Activated CD4-positive, alpha-beta T cell treated with anti-CD3 and anti-CD28 coated beads, Interleukin-2, amount 50 U/mL, for 16 hours (primary cell): ENCODE measurements around the gene PSORS1C1.

Source experiments
- DNase-seq: peaks from one replicate; pipeline ENCODE4 v3.0.0-alpha.2; 2020

Gene PSORS1C1

DNA sequence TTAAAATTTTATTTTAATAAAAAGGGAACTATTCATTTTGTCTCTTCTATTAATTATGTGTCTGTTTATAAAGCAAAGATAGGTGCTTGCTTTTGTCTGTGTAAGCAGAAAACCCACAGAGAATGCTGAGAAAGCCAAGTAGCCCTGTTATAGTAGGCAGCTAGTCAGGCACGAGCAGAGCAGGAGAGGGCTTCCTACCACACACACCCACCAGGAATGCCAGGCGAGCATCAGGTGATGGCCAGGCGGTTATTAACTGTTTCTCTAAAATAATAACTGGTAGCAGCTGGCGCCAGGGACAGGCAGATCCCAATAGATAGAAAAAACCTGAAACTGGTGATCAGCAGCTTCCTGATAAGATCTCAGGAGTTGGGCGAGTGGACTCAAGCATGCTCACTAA, 17.9 kb upstream of the PSORS1C1 start:
- no peak for DNase-seq

DNA sequence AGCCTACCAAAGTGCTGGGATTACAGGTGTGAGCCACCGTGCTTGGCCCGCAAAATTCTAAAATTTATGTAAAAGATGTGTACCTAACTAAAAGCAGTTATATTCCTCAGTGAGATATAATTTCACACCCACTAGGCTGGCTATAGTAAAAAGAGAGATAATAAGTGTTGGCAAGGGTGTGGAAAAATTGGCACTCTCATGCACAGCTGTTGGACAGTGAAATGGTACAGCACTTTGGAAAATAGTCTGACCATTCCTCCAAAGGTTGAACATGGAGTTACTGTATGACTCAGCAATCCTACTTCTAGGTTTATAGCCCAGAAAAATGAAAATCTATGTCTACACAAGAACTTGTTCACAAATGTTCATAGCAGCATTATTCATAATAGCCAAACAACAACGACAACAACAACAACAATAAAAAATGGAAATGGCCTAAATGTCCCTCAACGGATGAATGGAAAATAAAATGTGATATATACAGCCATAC, 16.1 kb upstream of the PSORS1C1 start:
- DNase-seq, result no peak

DNA sequence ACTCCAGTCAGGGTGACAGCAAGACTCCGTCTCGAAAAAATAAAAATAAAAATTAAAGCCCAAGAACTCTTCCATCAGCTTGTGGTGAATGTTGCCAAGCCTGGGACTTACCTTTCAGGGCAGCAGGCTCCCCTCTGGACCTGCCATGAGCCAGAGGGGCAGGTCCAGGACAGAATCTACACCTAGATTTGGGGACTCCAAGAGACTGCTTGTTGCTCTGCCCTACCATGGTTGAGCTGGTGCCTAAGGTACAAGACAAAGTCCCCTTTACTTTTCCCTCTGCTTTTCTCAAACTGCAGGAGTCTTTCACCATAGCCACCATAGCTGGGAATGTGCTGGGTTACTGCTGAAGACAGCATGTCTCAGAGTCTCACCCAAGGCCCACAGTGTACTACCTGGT, 11.5 kb upstream of the PSORS1C1 start:
- DNase-seq, result no peak

DNA sequence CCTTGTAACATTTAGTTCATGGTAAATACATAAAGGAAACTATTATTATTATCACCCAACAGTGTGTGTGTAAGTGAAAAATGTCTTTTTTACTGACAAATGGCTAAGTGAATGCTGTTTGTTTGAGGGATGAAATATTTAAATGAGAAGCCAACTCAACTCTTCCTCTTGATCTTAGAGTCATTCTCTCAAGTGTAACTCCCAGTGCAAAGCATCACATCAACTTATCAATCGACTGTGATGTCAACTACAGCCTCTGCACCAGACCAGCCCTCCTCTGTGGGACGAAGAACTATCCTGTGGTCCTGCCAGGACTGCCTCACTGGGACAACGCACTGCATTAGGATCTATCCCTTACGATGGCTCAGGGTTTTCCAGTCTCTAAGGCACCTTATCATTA, 7.5 kb upstream of the PSORS1C1 start:
- no peak for DNase-seq

DNA sequence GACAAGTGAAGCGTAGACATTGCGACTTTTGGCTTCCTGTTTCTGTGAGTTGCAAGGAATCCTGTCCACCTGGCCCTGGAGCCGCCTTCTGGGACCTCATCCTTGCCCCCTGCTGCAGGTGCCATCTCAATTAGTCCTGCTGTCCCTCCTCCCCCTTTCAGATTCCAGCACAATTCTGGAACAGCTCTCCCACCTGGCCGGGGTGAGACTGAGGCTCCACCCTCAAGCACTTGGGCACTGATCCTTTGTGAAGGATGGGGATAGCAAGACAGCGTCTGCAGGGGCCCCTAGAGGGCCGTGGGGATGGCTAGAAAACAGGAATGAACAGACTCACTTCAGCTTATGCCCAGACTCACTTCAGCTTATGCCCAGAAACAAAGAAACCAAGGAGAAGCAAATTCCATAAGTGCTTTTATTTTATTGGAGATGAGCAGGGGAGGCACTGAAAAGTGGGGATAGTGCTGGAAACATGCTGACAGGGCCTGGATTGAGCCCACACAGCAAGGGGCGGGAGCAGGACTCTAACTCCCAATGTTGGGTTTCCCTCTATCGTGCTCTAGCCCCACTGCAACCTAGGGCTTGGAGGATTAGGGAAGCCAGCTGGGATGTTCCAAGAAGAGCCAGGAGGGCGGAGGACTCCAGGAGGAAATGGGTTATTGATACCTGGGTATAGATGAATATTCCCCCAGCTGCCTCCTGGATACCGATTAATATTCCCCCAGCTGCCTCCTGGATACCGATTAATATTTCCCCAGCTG, 3.6 kb upstream of the PSORS1C1 start:
- no peak for DNase-seq

DNA sequence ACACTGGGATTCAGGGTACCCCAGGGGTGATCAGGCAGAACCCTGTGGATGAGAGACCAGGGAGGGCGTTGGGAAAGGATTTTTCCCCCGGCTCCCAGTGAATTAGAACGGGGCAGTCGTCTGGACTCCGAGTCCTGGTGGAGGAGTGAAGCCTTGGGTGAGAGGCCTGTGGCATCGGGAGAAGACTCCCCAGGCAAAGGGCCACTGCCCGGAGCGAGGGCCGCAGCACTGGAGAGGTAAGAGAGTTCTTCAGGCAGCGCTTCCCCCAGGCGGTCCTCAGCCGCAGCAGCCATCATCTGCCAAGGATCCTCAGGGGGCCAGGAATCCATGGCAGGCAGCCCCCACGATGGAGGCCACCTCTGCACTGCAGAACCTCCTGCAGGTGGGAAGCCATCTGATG, 2.9 kb upstream of the PSORS1C1 start:
- no peak for DNase-seq

DNA sequence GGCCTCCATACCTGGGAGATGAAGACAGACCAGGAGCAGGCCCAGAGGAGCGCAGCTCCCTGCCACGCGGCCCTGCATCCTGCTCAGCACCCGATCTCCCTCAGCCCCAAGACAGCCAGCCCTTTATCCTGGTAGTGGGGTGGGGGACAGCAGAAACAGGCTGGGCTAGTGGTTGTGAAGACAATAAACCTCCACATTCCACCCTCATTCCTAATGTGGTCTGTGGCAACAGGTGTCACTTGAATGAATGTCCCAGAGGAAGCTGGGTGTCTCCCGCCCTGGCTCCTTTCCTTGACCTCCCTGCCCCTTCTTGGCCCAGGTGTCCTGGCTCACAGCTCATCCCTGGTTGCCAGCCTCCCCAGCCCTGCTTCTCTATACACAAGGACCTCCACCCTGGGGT, 2.1 kb upstream of the PSORS1C1 start, which contains the start of gene C6orf15:
Gene C6orf15 (minus strand): TSS at position 98 of the 400 bp plus-strand sequence. CDS start 20 bp downstream, at position 78.
- no peak for DNase-seq

DNA sequence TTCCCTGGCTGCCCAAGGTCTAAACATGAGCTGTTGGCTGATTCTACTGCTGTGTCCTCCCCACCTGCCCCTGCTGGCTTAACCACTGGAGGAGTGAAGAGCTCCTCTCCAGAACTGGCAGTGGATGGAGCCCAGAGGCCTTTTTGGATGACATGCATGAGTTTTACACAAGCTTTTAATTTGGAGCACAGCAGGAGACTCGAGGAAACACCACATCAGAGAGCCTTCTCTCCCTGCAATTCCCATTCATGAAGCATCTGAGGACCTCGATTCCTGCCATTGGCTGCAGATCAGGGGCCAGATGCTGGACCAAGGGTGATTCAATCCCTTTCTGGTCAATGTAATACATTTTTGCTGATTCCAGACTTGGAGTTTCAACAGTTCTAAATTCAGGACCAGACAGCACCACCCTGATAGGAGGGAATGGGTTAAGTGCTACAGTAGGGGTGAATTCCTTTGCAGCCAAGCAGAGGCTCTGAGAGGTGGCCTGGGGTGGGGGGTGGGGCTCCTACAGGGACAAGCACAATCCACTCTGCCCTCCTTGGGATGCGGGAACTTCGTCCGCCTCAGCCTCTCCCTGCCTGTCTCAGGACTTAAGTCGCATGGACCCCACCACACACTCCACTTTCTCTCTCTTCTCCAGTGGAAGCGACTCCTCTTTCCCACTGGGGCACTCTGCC, 599 bp upstream of the PSORS1C1 start:
- DNase-seq, result no peak

DNA sequence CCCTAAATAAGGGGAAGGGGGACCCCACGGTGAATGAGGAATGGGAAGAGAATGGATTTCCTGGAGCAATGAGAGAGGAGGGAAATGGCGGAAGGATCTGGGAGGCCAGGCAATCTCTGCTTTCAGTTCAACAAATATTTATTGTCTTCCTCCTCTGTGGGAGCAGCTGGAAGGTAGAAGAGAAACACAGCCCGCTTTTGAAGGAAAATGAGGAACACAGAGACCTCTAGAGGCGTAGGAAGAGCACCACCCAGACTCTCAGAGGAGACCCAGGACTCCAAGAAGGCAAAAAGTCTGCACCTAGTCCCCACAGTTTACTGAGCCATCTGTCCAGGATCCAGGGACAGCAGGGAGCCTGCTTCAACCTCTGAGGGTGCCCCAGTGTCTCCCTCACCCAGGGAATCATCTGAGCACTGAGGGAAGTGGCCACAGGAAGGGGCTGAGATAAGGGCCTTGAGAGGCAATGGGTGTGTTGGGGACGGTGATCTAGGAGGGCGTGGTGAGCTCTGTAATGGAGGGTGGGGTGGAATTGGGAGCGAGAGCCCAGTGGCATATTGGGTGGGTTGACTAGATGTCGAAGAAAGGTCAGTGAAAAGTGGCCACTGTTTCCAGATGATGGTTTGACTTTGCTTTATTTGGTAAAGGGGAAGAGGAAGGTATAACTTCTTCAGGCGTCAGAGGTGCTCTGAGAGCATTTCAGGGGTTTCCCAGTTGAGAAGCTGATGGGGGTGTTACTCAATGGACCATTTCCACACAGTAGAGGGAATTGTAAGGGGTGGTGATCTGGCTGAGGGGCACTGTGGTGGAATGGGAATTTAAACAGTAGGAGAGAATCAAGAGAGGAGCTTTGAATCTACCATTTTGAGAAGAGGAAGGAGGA, 610 bp downstream of the PSORS1C1 start:
- DNase-seq, result no peak

DNA sequence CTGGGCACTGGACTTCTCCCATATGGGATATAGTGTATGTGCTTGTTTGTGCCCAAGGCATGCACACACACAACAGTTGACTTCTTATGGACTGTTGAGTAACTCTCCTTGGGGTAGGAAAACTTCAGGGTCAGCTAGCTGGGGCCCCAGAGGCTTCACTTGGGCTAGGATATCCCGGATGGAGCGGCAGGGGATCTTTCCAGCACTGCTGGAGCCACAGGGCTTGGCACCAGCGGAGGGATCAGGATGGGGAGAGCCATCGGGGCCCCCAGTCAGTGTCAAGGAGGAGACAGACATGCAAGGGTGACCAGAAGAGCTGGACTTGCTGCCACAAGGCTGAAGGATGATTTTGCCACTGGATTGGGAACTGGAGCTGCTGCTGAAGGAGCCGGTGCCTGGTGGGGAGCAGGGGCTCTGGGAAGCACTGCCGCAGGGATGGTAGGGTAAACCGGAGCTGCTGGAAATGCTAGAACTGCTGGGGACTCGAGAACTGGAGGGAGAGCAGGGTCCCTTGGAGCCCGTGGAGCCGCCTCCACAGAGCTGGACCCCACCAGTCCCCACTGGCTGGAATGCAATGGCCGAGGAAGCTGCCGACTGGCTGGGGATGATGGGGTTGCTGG, 1.5 kb downstream of the PSORS1C1 start:
- DNase-seq, result no peak

DNA sequence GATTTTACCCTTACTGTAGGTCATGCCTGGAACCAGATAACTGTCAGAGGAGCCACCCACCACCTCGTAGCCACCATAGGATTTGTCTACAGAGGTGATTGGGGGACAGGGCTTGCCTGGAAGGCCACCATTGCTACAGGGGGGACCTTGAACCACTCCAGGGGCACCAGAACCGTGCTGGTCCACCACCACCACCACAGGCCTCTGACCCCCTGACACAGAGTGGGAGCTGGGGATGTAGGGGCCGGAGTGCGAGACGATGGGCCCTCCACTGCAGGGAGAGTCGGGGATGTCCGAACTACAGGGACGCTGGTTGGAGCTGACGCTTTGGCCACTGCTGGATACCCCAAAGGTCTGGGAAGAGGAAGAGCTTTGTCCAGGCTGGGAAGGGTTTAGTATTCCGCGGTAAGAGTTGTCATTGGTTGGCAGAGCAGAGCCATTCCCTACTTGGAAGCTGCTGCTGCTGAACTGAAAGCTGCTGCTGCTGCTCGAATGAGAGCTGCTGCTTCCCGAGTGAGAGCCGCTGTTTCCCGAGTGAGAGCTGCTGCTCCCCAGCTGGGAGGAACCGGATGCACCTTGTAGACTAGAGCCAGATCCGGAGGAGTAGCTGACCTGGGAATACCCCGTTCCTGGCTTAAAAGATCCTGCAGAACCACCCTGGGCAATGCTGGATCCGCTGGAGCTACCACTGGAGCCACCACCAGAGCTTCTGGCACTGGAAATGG, 2.2 kb downstream of the PSORS1C1 start:
- DNase-seq, result no peak

DNA sequence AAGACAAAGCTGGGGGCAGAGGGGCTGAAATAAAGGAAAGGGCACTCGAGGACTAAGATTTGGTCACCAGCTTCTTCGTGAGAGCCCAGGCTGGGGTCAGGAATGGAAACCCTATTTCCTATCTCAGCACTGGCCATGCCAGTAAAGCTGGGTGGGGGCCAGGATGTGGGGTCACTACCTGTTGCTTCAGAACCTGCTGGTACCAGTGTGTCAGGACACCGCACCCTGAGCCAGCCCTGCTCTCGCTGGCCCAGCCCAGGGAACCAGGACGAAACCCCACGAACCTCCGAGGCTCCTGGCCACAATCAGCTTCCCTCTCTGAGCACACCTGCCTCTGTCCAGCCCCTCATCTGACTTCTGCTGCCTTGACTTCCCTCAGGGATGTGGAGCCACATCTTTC, 3.6 kb downstream of the PSORS1C1 start:
- DNase-seq, result no peak

DNA sequence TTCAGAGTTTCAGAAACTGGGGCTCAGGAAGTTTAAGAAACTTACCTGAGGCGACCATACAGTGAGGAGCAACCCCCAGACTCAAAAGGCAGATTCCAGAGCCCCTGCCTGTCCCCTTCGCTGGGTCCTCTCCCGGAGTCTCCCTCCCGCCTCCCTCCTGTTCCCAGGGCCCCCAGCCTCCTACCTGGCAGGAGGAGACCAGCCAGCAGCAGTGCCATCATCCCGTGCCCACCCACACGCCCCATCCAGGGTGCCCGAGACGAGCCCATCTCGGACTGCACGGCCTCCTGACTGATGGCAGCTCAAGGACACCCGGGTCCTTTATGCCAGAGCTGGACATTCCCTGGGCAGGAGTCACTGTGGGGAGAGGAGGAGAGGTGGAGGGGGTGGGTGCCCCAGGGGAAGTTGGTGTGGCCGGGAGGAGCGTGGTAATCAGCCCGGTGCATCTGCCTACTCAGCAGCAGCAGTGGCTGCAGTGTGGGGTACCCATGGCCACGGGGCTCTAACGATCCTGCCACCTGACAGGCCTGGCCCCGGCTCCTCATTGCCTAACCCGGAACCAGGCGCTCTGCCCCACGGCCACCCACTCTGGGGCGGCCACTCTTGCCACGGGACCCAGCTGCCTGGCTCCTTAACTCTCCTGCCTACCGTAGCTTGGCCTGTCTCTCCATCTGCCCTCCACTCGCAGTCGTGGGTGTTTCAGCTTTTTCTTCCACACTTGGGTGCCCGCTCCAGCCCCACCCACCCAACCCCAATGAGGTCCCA, 5.7 kb downstream of the PSORS1C1 start, which contains the start of gene CDSN:
Gene CDSN (minus strand): TSS at position 296 of the 765 bp plus-strand sequence. CDS start 27 bp downstream, at position 269.
- DNase-seq, result no peak

DNA sequence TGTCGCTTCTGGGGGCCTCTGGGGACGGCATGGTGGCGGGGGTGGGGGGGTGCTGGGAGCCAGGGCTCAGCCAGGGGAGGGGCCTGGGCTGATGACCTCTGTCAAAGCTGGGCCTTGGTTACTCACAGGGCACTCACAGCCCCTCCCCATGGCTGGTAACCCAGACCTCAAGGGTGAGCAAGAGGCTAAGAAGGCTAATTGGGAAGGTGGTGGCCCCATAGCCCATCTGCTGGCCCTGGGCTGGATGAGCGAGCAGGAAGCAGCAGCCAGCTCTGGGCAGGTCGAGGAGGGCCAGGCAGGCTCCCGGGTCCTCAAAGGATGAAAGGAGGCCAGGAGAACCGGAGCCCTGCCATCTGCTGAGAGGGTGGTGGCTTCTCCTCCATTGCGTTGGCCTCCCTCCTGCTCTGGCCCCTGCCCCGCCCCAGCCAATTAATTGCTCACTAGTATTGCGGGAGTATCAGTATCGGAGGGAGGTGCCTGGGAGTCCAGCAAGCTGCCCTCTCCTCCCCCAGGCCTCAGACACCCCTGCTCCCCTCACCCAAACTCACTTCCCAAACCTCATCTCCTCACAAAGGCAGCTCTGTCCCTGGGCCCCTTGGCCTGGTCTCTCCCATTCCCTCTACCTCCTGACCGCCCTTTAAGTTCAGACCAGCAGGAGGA, 6.7 kb downstream of the PSORS1C1 start:
- DNase-seq, result no peak

DNA sequence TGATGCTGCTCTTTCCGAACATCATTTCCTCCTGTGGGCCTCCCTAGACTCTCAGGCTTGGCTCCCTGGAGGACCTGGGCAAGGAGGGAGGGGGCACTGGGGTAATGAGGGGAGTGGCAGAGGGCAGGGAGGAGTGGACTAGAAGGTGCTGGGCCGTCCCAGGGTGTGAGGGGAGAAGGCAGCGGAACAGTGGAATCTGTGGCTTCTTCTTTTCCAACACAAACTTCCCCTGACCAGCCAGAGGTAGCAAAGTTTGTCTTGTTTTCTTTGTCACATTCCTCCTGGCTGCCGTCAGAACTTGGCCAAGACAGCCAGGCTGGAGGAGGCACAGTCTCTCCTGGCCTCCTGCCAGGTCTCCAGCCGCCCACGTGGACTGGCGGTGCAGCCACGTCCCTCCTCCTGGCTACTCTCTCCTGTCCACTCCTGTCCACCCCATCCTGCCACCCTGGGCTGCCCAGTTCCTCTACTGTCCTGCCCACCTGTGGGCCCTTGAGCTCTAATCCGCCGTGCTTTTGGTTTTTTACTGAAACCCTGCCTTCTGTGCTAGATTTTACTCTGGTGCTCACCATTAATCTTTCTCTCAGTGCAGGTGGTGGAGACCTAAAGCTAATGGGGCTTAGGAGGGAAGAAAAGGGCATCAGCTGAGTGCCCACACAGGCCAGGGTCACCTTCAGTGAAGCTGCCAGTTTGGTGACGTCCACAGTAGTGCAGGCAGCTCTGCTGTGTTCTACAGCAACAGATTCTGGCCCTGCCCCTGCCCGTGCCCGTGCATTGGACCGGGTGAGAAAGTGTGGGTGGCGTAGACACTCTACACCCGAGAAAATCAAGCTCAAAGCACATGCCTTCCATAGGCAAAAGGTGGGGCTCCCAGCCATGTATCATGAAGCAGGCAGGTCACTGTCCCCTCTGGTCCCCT, 8.4 kb downstream of the PSORS1C1 start:
- DNase-seq, result no peak

DNA sequence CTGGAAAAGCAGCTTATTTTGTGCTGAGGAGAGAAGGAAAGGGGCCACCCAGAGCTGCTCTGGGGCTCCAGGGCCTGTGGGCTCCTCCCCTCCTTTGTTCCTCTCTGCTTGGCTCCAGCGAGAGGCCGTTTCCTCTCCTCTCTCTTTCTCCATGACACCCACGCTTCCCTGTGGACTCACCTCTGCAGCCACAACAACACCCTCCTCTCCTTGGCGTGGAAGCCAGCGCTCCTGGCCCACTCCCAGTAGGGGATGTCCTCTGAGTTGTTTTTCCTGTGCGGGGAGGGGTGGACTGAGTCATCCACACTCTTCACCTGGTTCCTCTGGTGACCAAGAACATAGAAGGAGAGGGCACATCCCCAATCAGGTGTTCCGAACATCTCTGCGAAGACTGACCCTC, 10.6 kb downstream of the PSORS1C1 start:
- DNase-seq, result no peak

DNA sequence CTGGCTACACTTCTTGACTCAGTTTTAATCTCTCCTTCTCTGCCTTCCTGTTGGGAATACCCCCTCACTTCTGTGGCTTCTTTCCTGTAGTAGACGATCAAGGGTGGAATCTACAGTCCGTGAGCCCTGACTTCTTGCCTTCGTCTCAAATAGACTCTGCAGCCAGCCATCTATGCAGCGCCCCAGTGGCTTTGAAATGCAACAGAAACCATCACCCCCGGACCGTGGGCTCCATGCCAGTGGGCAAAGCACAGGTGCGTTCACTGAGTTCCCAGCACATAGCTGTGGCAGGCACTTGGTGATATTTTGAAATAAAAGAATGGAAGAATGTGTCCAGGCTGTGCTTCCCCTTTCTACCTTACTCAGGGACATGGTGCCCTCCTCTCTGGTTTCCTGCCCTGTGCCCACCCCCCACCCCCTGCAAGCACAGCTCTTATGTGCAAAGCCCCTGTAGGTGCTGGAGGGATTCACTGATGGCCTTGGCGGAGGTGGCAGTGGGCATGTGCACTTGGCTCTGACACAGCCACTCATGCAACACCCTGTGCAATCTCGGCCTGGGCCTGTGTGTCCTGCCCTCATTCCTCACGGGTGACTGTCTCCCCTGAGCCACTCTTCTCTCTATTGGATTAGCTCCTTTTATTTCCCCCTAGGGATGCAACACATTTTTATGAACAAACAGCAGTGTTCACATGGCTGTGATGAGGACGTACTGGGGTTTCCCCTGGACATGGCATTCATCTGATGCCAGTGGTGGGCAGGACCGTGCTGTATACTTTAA, 11.2 kb downstream of the PSORS1C1 start:
- DNase-seq, result no peak

DNA sequence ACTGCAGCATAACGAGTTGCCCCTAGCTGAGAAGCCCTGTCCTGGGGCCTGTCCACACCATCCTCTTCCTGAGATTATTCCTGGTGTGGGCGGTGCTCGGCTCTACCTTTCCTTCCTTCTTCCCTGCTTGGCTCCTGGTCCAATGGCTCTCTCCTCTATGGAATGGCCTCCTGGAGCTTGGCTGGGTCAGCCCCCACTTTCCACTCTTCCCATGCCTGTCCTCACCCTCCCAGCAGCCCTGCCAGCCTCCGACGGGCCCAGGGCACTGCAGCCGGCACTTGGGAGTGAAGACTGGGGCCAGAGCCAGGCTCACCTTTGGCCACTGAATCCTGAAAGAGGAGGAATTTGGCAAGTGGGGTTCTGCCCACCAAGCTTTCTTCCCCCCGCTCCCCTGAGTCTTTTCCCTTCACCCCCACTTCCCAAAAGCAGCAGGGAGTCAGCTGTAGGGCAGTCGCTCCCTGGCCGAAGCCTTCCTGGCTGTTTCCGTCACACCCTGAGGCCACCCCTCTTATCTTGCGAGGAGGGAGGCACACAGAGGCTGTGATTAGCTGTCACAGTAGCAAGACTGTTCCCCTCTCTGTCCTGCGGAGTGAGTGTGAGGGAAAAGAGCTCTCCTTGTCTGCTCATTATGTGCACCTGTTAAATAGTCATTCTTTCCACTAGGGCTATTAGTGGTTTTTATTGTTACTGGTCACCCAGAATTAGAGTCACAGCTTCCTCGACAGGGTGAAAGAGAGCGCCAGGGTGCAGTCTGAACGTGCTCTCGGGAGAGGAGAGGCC, 12.0 kb downstream of the PSORS1C1 start:
- DNase-seq, result no peak
